Caco-2 (cell line): ENCODE data around the gene ATAD3B. TPM values are rescaled to one million over a fixed set of nuclear protein-coding genes. Genes with fewer than 3 reads are reported as not detected.

Experiments used
- Bru-seq: library from RNA; stranded (reverse); fragments of 400-500 nt; gene quantifications from one replicate; lab custom pipeline; 2021; lab: Mats Ljungman, UMichigan
- BruChase-seq, 2 experiments: library from RNA; stranded (reverse); fragments of 400-500 nt; gene quantifications; one replicate each; lab custom pipeline; 2021; lab: Mats Ljungman, UMichigan
- BruUV-seq: library from RNA; stranded (reverse); fragments of 400-500 nt; replicated peaks from 2 replicates; lab custom pipeline; 2021; lab: Mats Ljungman, UMichigan
- CTCF ChIA-PET: fragments of 300-600 bp; sonication (Branson Sonifier 250); formaldehyde crosslinking; loops from one replicate; lab custom pipeline; 2022; ENCODE audit warnings: antibody characterized with exemption; lab: Charles Lee
- POLR2A ChIA-PET: fragments of 300-600 bp; sonication (Branson Sonifier 250); formaldehyde crosslinking; loops from one replicate; lab custom pipeline; 2022; ENCODE audit warnings: antibody characterized with exemption; lab: Charles Lee
- DNase-seq, 2 experiments: peaks; one replicate each; pipeline versions ENCODE4 v3.0.0 to v3.0.0-alpha.2; 2020 to 2022
- H3K27me3 ChIP-seq: replicated peaks from 2 replicates; pipeline ENCODE4 v1.6.0; 2011; ENCODE audit warnings: low read length; ENCODE audit not compliant: control insufficient read depth, insufficient read depth
- H3K36me3 ChIP-seq: 2 replicates; pipeline ENCODE4 v1.5.1; 2011; ENCODE audit warnings: low read length; ENCODE audit not compliant: control insufficient read depth, insufficient read depth
- H3K4me1 ChIP-seq: fragments of 250-450 bp; sonication (Bioruptor Pico); 2 replicates; pipeline ENCODE4 v1.5.1; 2020; ENCODE audit warnings: mild to moderate bottlenecking
- H3K4me3 ChIP-seq: 2 replicates; pipeline ENCODE4 v1.5.1; 2011; ENCODE audit warnings: low read depth, mild to moderate bottlenecking, control low read depth, low read length
- H3K9me3 ChIP-seq: fragments of 250-450 bp; sonication (Bioruptor Pico); 2 replicates; pipeline ENCODE4 v1.5.1; 2020; ENCODE audit warnings: mild to moderate bottlenecking, moderate library complexity
- H3K27ac Mint-ChIP-seq: one replicate; pipeline ENCODE4 v1.8.0; 2022; ENCODE audit warnings: mixed read lengths; ENCODE audit not compliant: unreplicated experiment
- H3K27me3 Mint-ChIP-seq: one replicate; pipeline ENCODE4 v1.8.0; 2022; ENCODE audit warnings: mixed read lengths; ENCODE audit not compliant: insufficient read depth, unreplicated experiment
- H3K36me3 Mint-ChIP-seq: one replicate; pipeline ENCODE4 v1.8.0; 2022; ENCODE audit warnings: mild to moderate bottlenecking, mixed read lengths; ENCODE audit not compliant: insufficient read depth, unreplicated experiment
- H3K4me1 Mint-ChIP-seq: one replicate; pipeline ENCODE4 v1.8.0; 2022; ENCODE audit warnings: low read depth, mixed read lengths; ENCODE audit not compliant: unreplicated experiment
- H3K4me3 Mint-ChIP-seq: one replicate; pipeline ENCODE4 v1.8.0; 2022; ENCODE audit warnings: mild to moderate bottlenecking, moderate library complexity, mixed read lengths; ENCODE audit not compliant: unreplicated experiment
- H3K9me3 Mint-ChIP-seq: one replicate; pipeline ENCODE4 v1.8.0; 2022; ENCODE audit warnings: mixed read lengths; ENCODE audit not compliant: unreplicated experiment
- intact Hi-C: fragments of 100-400 bp; cut with micrococcal nuclease; formaldehyde crosslinking; loops from one replicate; pipeline ENCODE4 v1.10.0; 2022; ENCODE audit not compliant: unreplicated experiment
- long read RNA-seq: library from polyadenylated mRNA; stranded (forward); transcript quantifications from one replicate; pipeline ENCODE4 v2.0.0, GENCODE V29; 2022
- total RNA-seq: library from RNA; stranded (reverse); gene quantifications from 2 replicates; pipeline ENCODE4 v1.2.3, GENCODE V29; 2022
- TF ChIP-seq, protein P1 (sequence below), 2 experiments: fragments of 200-600 bp in 1 of 2; IDR thresholded peaks; 1 replicate in 1 of 2; 2 replicates in 1 of 2; pipeline versions ENCODE4 v1.5.1 to v1.8.0; 2011 to 2022; ENCODE audit warnings: antibody characterized with exemption in 1 of 2, control low read depth in 1 of 2, inconsistent platforms in 1 of 2, low read depth in 1 of 2, low read length in 1 of 2, mild to moderate bottlenecking in 1 of 2, moderate library complexity in 1 of 2; ENCODE audit not compliant: insufficient read depth in 1 of 2, severe bottlenecking in 1 of 2, unreplicated experiment in 1 of 2

The ATAD3B gene, protein sequence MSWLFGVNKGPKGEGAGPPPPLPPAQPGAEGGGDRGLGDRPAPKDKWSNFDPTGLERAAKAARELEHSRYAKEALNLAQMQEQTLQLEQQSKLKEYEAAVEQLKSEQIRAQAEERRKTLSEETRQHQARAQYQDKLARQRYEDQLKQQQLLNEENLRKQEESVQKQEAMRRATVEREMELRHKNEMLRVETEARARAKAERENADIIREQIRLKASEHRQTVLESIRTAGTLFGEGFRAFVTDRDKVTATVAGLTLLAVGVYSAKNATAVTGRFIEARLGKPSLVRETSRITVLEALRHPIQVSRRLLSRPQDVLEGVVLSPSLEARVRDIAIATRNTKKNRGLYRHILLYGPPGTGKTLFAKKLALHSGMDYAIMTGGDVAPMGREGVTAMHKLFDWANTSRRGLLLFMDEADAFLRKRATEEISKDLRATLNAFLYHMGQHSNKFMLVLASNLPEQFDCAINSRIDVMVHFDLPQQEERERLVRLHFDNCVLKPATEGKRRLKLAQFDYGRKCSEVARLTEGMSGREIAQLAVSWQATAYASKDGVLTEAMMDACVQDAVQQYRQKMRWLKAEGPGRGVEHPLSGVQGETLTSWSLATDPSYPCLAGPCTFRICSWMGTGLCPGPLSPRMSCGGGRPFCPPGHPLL
- total RNA-seq (48.1 and 54.7 TPM in 2 replicates), Bru-seq, nascent RNA (percentile 65 among the genes with signal in this experiment), BruChase-seq, experiment 1, labeled RNA remaining after a 2-hour chase (percentile 75 among the genes with signal in this experiment), BruChase-seq, experiment 2, labeled RNA remaining after a 6-hour chase (percentile 80 among the genes with signal in this experiment)
- long read RNA-seq, transcript ATAD3B-201 (16 exons, 2,448 nt): major isoform, 37 of 50 reads
- long read RNA-seq, partial matches to known transcripts: 10 of 50 reads
- long read RNA-seq, other reads (novel, unspliced or antisense): 3 of 50 reads

DNA sequence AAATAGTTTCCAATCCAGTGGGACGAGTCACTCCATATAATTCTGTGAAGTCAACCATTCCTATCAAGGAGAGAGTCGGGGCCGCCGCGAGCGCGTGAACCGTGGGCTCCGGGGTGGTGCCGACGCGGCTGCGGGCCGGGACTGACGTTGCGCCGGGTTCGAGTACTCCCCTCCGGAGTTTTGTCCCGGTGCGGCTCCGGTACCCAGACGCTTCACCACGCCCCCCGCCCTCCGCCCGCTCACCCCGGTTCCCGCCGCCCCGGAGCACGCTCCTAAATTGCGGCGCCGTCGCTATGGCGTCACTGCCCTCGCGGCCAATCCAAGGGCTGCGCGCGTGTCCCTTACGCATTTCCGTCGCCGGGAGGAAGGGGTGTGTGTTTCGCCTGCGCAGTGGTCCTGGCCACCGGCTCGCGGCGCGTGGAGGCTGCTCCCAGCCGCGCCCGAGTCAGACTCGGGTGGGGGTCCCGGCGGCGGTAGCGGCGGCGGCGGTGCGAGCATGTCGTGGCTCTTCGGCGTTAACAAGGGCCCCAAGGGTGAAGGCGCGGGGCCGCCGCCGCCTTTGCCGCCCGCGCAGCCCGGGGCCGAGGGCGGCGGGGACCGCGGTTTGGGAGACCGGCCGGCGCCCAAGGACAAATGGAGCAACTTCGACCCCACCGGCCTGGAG is at the start of gene ATAD3B:
ATAD3B (plus strand) TSS at position 377 of the 664 bp plus-strand sequence; CDS start at position 497, 120 bp downstream.
- H3K4me1 ChIP-seq: 0 out of 2 replicates have a peak, but pooled peaks cover 4% of the 10 kb centered on the region
- Mint-ChIP-seq H3K27me3 (no peaks in the 10 kb centered on the region), H3K36me3 (peaks cover 25% of the 10 kb centered on the region), H3K4me3 (peak within 1 kb of the TSS; percentile 95), H3K27ac (peak within 1 kb of the TSS; percentile 93), H3K4me1 (no peaks in the 10 kb centered on the region), H3K9me3 (no peaks in the 10 kb centered on the region)
- DNase-seq: peak; percentile 89 to 91
- no peaks in the 10 kb centered on the region for H3K9me3 ChIP-seq
- no TSS peak for BruUV-seq
- H3K4me3 ChIP-seq: peak within 1 kb of the TSS; percentile 63
- ChIA-PET CTCF (no interaction called here), POLR2A (no interaction called here)
- no peaks in the 10 kb centered on the region for H3K27me3 ChIP-seq
- no peaks in the 10 kb centered on the region for H3K36me3 ChIP-seq
- TF ChIP-seq, protein P1, sequence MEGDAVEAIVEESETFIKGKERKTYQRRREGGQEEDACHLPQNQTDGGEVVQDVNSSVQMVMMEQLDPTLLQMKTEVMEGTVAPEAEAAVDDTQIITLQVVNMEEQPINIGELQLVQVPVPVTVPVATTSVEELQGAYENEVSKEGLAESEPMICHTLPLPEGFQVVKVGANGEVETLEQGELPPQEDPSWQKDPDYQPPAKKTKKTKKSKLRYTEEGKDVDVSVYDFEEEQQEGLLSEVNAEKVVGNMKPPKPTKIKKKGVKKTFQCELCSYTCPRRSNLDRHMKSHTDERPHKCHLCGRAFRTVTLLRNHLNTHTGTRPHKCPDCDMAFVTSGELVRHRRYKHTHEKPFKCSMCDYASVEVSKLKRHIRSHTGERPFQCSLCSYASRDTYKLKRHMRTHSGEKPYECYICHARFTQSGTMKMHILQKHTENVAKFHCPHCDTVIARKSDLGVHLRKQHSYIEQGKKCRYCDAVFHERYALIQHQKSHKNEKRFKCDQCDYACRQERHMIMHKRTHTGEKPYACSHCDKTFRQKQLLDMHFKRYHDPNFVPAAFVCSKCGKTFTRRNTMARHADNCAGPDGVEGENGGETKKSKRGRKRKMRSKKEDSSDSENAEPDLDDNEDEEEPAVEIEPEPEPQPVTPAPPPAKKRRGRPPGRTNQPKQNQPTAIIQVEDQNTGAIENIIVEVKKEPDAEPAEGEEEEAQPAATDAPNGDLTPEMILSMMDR (IDR thresholded peaks at IDR 0.05; ENCODE audit: insufficient read depth in 1 of 2, low read depth in 1 of 2, low read length in 1 of 2, severe bottlenecking in 1 of 2, unreplicated experiment in 1 of 2): no peak
- intact Hi-C loops: no loop called here

DNA sequence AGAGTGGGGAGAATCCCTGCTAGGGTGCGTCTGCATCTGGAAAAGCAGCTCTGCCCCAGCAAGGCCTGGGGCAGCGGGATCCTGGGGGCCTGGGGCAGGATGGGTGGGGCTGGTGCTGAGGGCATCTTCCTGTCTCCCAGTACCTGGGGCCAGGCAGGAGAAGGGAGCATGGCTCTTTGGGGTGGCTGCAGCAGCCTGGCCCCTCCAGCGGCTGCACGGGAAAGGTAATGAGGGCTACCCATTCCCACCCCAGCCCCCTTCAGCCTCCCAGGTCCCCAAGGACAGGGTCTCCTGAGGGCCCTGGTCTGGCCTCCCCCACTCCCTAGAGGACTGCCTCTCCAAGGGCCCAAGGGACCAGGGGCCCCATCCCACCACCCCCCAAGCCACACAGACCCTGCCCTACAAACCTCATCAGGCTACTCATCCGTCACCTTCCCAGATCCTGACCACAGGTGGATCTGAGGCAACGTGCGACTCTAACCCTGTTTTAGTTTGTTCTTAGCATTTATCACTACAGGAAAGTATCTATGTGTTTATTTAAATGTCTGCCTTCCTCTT is 49.6 kb upstream of the ATAD3B start:
- Histone ChIP-seq H3K4me1 (peaks cover 32% of the 10 kb centered on the region), H3K4me3 (no peak overlapping the region), H3K9me3 (no peaks in the 10 kb centered on the region), H3K27me3 (no peaks in the 10 kb centered on the region), H3K36me3 (no peaks in the 10 kb centered on the region)
- H3K4me1 Mint-ChIP-seq: no peaks in the 10 kb centered on the region
- peak overlapping the region; percentile 87 for H3K27ac Mint-ChIP-seq
- DNase-seq: no peak
- H3K36me3 Mint-ChIP-seq: no peaks in the 10 kb centered on the region
- ChIA-PET POLR2A (no interaction called here), CTCF (no interaction called here)
- TF ChIP-seq, protein P1 (IDR thresholded peaks at IDR 0.05; ENCODE audit: insufficient read depth in 1 of 2, low read depth in 1 of 2, low read length in 1 of 2, severe bottlenecking in 1 of 2, unreplicated experiment in 1 of 2): no peak
- BruUV-seq: no TSS peak
- no peaks in the 10 kb centered on the region for H3K9me3 Mint-ChIP-seq
- H3K4me3 Mint-ChIP-seq: no peak overlapping the region
- intact Hi-C loops: no loop called here
- H3K27me3 Mint-ChIP-seq: no peaks in the 10 kb centered on the region
